T-helper 1 cell treated with Interleukin-12 subunit alpha and Interleukin-12 subunit beta and Interleukin-4 antibody, amounts not matched to agents 30 μg/mL and 1 μg/mL, for 36 hours (primary cell): ENCODE measurements around the gene EGFLAM.

Experiments used
- H3K27ac Mint-ChIP-seq: one replicate; pipeline ENCODE4 v1.8.0; 2021; ENCODE audit warnings: mild to moderate bottlenecking, mixed read lengths
- H3K27me3 Mint-ChIP-seq: one replicate; pipeline ENCODE4 v1.8.0; 2021; ENCODE audit warnings: low read depth, mixed read lengths
- H3K36me3 Mint-ChIP-seq: one replicate; pipeline ENCODE4 v1.8.0; 2021; ENCODE audit warnings: low read depth, mixed read lengths
- H3K4me1 Mint-ChIP-seq: one replicate; pipeline ENCODE4 v1.8.0; 2021; ENCODE audit warnings: low read depth, mixed read lengths
- H3K4me3 Mint-ChIP-seq: one replicate; pipeline ENCODE4 v1.8.0; 2021; ENCODE audit warnings: mild to moderate bottlenecking, moderate library complexity, mixed read lengths
- H3K9me3 Mint-ChIP-seq: one replicate; pipeline ENCODE4 v1.8.0; 2021; ENCODE audit warnings: mixed read lengths

The EGFLAM gene

GRCh38 chr5:38367410-38367809 is 109.1 kb downstream of the EGFLAM start:
- Mint-ChIP-seq H3K27ac (no peak overlapping the region), H3K9me3 (no peaks in the 10 kb centered on the region), H3K36me3 (no peaks in the 10 kb centered on the region), H3K27me3 (peaks cover 3% of the 10 kb centered on the region), H3K4me3 (no peak overlapping the region), H3K4me1 (peaks cover 5% of the 10 kb centered on the region)

- Mint-ChIP-seq H3K9me3 (no peaks in the 10 kb centered on the region), H3K4me3 (no peak overlapping the region), H3K27me3 (peaks cover 3% of the 10 kb centered on the region), H3K4me1 (peaks cover 5% of the 10 kb centered on the region), H3K27ac (no peak overlapping the region), H3K36me3 (no peaks in the 10 kb centered on the region)
Measured at GRCh38 chr5:38367966-38368365, 109.6 kb downstream of the EGFLAM start.

- no peaks in the 10 kb centered on the region for H3K9me3 Mint-ChIP-seq
- no peak overlapping the region for H3K4me3 Mint-ChIP-seq
Measured at GRCh38 chr5:38369692-38370091, 111.3 kb downstream of the EGFLAM start.

GRCh38 chr5:38370358-38371100 is 112.2 kb downstream of the EGFLAM start:
- H3K36me3 Mint-ChIP-seq = no peaks in the 10 kb centered on the region
- H3K27me3 Mint-ChIP-seq = peaks cover 7% of the 10 kb centered on the region
- H3K4me3 Mint-ChIP-seq = no peak overlapping the region
- H3K9me3 Mint-ChIP-seq = no peaks in the 10 kb centered on the region
- H3K4me1 Mint-ChIP-seq = peaks cover 5% of the 10 kb centered on the region
- H3K27ac Mint-ChIP-seq = no peak overlapping the region

More at GRCh38 chr5:38369692-38370091, 111.3 kb downstream of the EGFLAM start:
- Mint-ChIP-seq H3K27me3 (peaks cover 3% of the 10 kb centered on the region), H3K36me3 (no peaks in the 10 kb centered on the region), H3K27ac (no peak overlapping the region), H3K4me1 (peaks cover 5% of the 10 kb centered on the region)

GRCh38 chr5:38371596-38371995 is 113.2 kb downstream of the EGFLAM start:
- Mint-ChIP-seq H3K36me3 (no peaks in the 10 kb centered on the region), H3K9me3 (no peaks in the 10 kb centered on the region), H3K4me1 (peaks cover 5% of the 10 kb centered on the region), H3K4me3 (no peak overlapping the region), H3K27ac (no peak overlapping the region), H3K27me3 (peaks cover 10% of the 10 kb centered on the region)

- H3K9me3 Mint-ChIP-seq = no peaks in the 10 kb centered on the region
- H3K36me3 Mint-ChIP-seq = no peaks in the 10 kb centered on the region
- no peak overlapping the region for H3K27ac Mint-ChIP-seq
- H3K27me3 Mint-ChIP-seq = peaks cover 17% of the 10 kb centered on the region
- no peak overlapping the region for H3K4me3 Mint-ChIP-seq
- no peaks in the 10 kb centered on the region for H3K4me1 Mint-ChIP-seq
Measured at GRCh38 chr5:38373743-38374142, 115.4 kb downstream of the EGFLAM start.

- Mint-ChIP-seq H3K36me3 (no peaks in the 10 kb centered on the region), H3K4me3 (no peak overlapping the region), H3K9me3 (no peaks in the 10 kb centered on the region), H3K27ac (no peak overlapping the region), H3K27me3 (peaks cover 24% of the 10 kb centered on the region), H3K4me1 (no peaks in the 10 kb centered on the region)
Measured at GRCh38 chr5:38375423-38375822, 117.1 kb downstream of the EGFLAM start.

GRCh38 chr5:38376404-38376803 is 118.0 kb downstream of the EGFLAM start:
- Mint-ChIP-seq H3K36me3 (no peaks in the 10 kb centered on the region), H3K27me3 (peaks cover 29% of the 10 kb centered on the region), H3K4me3 (no peak overlapping the region), H3K4me1 (no peaks in the 10 kb centered on the region), H3K27ac (no peak overlapping the region), H3K9me3 (no peaks in the 10 kb centered on the region)

GRCh38 chr5:38378579-38378978 is 120.2 kb downstream of the EGFLAM start:
- Mint-ChIP-seq H3K27me3 (peaks cover 29% of the 10 kb centered on the region), H3K9me3 (no peaks in the 10 kb centered on the region), H3K4me3 (no peak overlapping the region), H3K36me3 (no peaks in the 10 kb centered on the region), H3K4me1 (no peaks in the 10 kb centered on the region), H3K27ac (no peak overlapping the region)

- peaks cover 29% of the 10 kb centered on the region for H3K27me3 Mint-ChIP-seq
- no peaks in the 10 kb centered on the region for H3K4me1 Mint-ChIP-seq
- no peaks in the 10 kb centered on the region for H3K36me3 Mint-ChIP-seq
- H3K27ac Mint-ChIP-seq = no peak overlapping the region
- no peak overlapping the region for H3K4me3 Mint-ChIP-seq
- H3K9me3 Mint-ChIP-seq = no peaks in the 10 kb centered on the region
Measured at GRCh38 chr5:38379350-38379937, 121.1 kb downstream of the EGFLAM start.

GRCh38 chr5:38380537-38380936 is 122.2 kb downstream of the EGFLAM start:
- Mint-ChIP-seq H3K4me3 (no peak overlapping the region), H3K9me3 (no peaks in the 10 kb centered on the region), H3K27me3 (peaks cover 25% of the 10 kb centered on the region), H3K4me1 (no peaks in the 10 kb centered on the region), H3K27ac (no peak overlapping the region), H3K36me3 (no peaks in the 10 kb centered on the region)

GRCh38 chr5:38381361-38381760 is 123.0 kb downstream of the EGFLAM start:
- no peaks in the 10 kb centered on the region for H3K36me3 Mint-ChIP-seq
- peaks cover 25% of the 10 kb centered on the region for H3K27me3 Mint-ChIP-seq
- no peaks in the 10 kb centered on the region for H3K9me3 Mint-ChIP-seq
- no peak overlapping the region for H3K27ac Mint-ChIP-seq
- no peaks in the 10 kb centered on the region for H3K4me1 Mint-ChIP-seq
- H3K4me3 Mint-ChIP-seq = no peak overlapping the region

GRCh38 chr5:38382898-38383297 is 124.5 kb downstream of the EGFLAM start:
- no peaks in the 10 kb centered on the region for H3K36me3 Mint-ChIP-seq
- H3K4me3 Mint-ChIP-seq = no peak overlapping the region
- H3K27ac Mint-ChIP-seq = no peak overlapping the region
- H3K27me3 Mint-ChIP-seq = peaks cover 16% of the 10 kb centered on the region
- H3K4me1 Mint-ChIP-seq = no peaks in the 10 kb centered on the region
- H3K9me3 Mint-ChIP-seq = no peaks in the 10 kb centered on the region

GRCh38 chr5:38383701-38384100 is 125.3 kb downstream of the EGFLAM start:
- Mint-ChIP-seq H3K4me1 (no peaks in the 10 kb centered on the region), H3K4me3 (no peak overlapping the region), H3K36me3 (no peaks in the 10 kb centered on the region)

GRCh38 chr5:38384396-38384795 is 126.0 kb downstream of the EGFLAM start:
- Mint-ChIP-seq H3K4me1 (no peaks in the 10 kb centered on the region), H3K9me3 (no peaks in the 10 kb centered on the region), H3K36me3 (no peaks in the 10 kb centered on the region), H3K27me3 (peaks cover 8% of the 10 kb centered on the region), H3K4me3 (no peak overlapping the region), H3K27ac (no peak overlapping the region)

More at GRCh38 chr5:38383701-38384100, 125.3 kb downstream of the EGFLAM start:
- H3K9me3 Mint-ChIP-seq = no peaks in the 10 kb centered on the region
- H3K27ac Mint-ChIP-seq = no peak overlapping the region
- peaks cover 15% of the 10 kb centered on the region for H3K27me3 Mint-ChIP-seq
